IMR-90 (cell line): ENCODE results near the gene ASTN2. TPM values are rescaled to one million over a fixed set of nuclear protein-coding genes. Genes with fewer than 3 reads are reported as not detected.

ENCODE experiments used
- ATAC-seq: fragments of 200-7000 bp; cut with Tn5 transposase; 2 replicates; pipeline ENCODE4 v1.9.1; 2020; ENCODE audit warnings: low read depth, mild to moderate bottlenecking, moderate library complexity
- BruUV-seq: library from RNA; stranded (reverse); fragments of 400-500 nt; replicated peaks from 2 replicates; lab custom pipeline; 2021; lab: Mats Ljungman, UMichigan
- CTCF ChIA-PET: fragments of 300-600 bp; formaldehyde crosslinking; extraction: SDS; loops from one replicate; lab custom pipeline; 2021; ENCODE audit warnings: antibody characterized with exemption; lab: Yijun Ruan, JAX
- POLR2A ChIA-PET: fragments of 300-600 bp; sonication (Branson Sonifier 250); formaldehyde crosslinking; loops from one replicate; lab custom pipeline; 2022; ENCODE audit warnings: antibody characterized with exemption; ENCODE audit not compliant: unreplicated experiment; lab: Charles Lee
- DNase-seq: peaks from one replicate; pipeline ENCODE4 v3.0.0; 2013
- H2AFZ ChIP-seq: replicated peaks from 2 replicates; pipeline ENCODE3; 2013; ENCODE audit warnings: low read length, mild to moderate bottlenecking; ENCODE audit not compliant: poor library complexity
- H2AK5ac ChIP-seq: 2 replicates; pipeline ENCODE4 v1.6.1; 2013; ENCODE audit warnings: low read depth, low read length, inconsistent platforms
- H2AK9ac ChIP-seq: replicated peaks from 2 replicates; pipeline ENCODE3; 2013; ENCODE audit warnings: mild to moderate bottlenecking, low read depth, low read length, moderate library complexity; ENCODE audit not compliant: poor library complexity
- H2BK120ac ChIP-seq: 2 replicates; pipeline ENCODE4 v1.6.1; 2013; ENCODE audit warnings: low read depth, low read length, inconsistent platforms
- H2BK15ac ChIP-seq: 3 replicates; pipeline ENCODE4 v1.6.1; 2013; ENCODE audit warnings: low read depth, low read length, inconsistent platforms
- H2BK20ac ChIP-seq: 2 replicates; pipeline ENCODE4 v1.6.1; 2013; ENCODE audit warnings: low read depth, mild to moderate bottlenecking, inconsistent platforms, low read length, moderate library complexity
- H2BK5ac ChIP-seq: 2 replicates; pipeline ENCODE4 v1.6.1; 2013; ENCODE audit warnings: mild to moderate bottlenecking, low read depth, low read length, inconsistent platforms; ENCODE audit not compliant: poor library complexity, severe bottlenecking
- H3K14ac ChIP-seq: replicated peaks from 2 replicates; pipeline ENCODE4 v1.6.1; 2013; ENCODE audit warnings: low read depth, low read length, inconsistent platforms
- H3K18ac ChIP-seq: 2 replicates; pipeline ENCODE4 v1.6.1; 2013; ENCODE audit warnings: low read depth, low read length, control low read depth
- H3K23ac ChIP-seq: 2 replicates; pipeline ENCODE4 v1.6.1; 2013; ENCODE audit warnings: low read depth, low read length, inconsistent platforms
- H3K27ac ChIP-seq: 2 replicates; pipeline ENCODE4 v1.5.1; 2013; ENCODE audit warnings: mild to moderate bottlenecking, control low read depth, low read length; ENCODE audit not compliant: insufficient read depth
- H3K27me3 ChIP-seq: 2 replicates; pipeline ENCODE4 v1.6.1; 2013; ENCODE audit warnings: low read length; ENCODE audit not compliant: control insufficient read depth, insufficient read depth
- H3K36me3 ChIP-seq: 2 replicates; pipeline ENCODE4 v1.6.1; 2013; ENCODE audit warnings: low read length, mixed read lengths; ENCODE audit not compliant: control insufficient read depth, insufficient read depth
- H3K4ac ChIP-seq: 2 replicates; pipeline ENCODE4 v1.6.1; 2013; ENCODE audit warnings: low read depth, low read length, inconsistent platforms
- H3K4me1 ChIP-seq: 2 replicates; pipeline ENCODE4 v1.6.1; 2013; ENCODE audit warnings: low read length, mixed read lengths; ENCODE audit not compliant: control insufficient read depth, insufficient read depth
- H3K4me2 ChIP-seq: 2 replicates; pipeline ENCODE4 v1.6.1; 2013; ENCODE audit warnings: low read depth, mild to moderate bottlenecking, control low read depth, low read length, moderate library complexity
- H3K4me3 ChIP-seq: 2 replicates; pipeline ENCODE4 v1.5.1; 2013; ENCODE audit warnings: low read depth, mild to moderate bottlenecking, control low read depth, low read length, moderate library complexity; ENCODE audit not compliant: insufficient read depth
- H3K56ac ChIP-seq: 2 replicates; pipeline ENCODE4 v1.6.1; 2013; ENCODE audit warnings: low read length, inconsistent platforms; ENCODE audit not compliant: insufficient read depth; ENCODE audit errors: extremely low read depth
- H3K79me1 ChIP-seq, 2 experiments: 2 replicates each; pipeline ENCODE4 v1.6.1; 2013; ENCODE audit warnings: low read length in 2 of 2, inconsistent platforms in 1 of 2, low read depth in 1 of 2
- H3K9ac ChIP-seq: 2 replicates; pipeline ENCODE4 v1.6.1; 2013; ENCODE audit warnings: low read depth, low read length, control low read depth
- H3K9me1 ChIP-seq: 2 replicates; pipeline ENCODE4 v1.6.1; 2013; ENCODE audit warnings: low read length, inconsistent platforms; ENCODE audit not compliant: insufficient read depth
- H3K9me3 ChIP-seq: 2 replicates; pipeline ENCODE4 v1.6.1; 2013; ENCODE audit warnings: low read length; ENCODE audit not compliant: control insufficient read depth, insufficient read depth
- H4K20me1 ChIP-seq: 2 replicates; pipeline ENCODE4 v1.6.1; 2013; ENCODE audit warnings: low read length, inconsistent platforms; ENCODE audit not compliant: insufficient read depth
- H4K5ac ChIP-seq: 2 replicates; pipeline ENCODE4 v1.6.1; 2013; ENCODE audit warnings: mild to moderate bottlenecking, low read depth, low read length, control low read depth
- H4K8ac ChIP-seq, 2 experiments: 2 replicates each; pipeline ENCODE4 v1.6.1; 2013; ENCODE audit warnings: low read depth in 2 of 2, low read length in 2 of 2, control low read depth in 1 of 2, inconsistent platforms in 1 of 2
- H4K91ac ChIP-seq: 2 replicates; pipeline ENCODE4 v1.6.1; 2013; ENCODE audit warnings: low read depth, low read length, inconsistent platforms; ENCODE audit not compliant: insufficient read depth
- BHLHE40 ChIP-seq: fragments of 150-350 bp; IDR thresholded peaks from 2 replicates; pipeline ENCODE4 v1.6.1; 2016; ENCODE audit warnings: mild to moderate bottlenecking, low read depth, low read length
- FOS ChIP-seq: fragments of 150-350 bp; IDR thresholded peaks from 2 replicates; pipeline ENCODE4 v1.6.1; 2016; ENCODE audit warnings: low read depth, low read length
- MAFK ChIP-seq: IDR thresholded peaks from 2 replicates; pipeline ENCODE4 v1.6.1; 2012; ENCODE audit warnings: low read depth, low read length, improper control_type of control experiment
- MXI1 ChIP-seq: IDR thresholded peaks from 2 replicates; pipeline ENCODE4 v1.6.1; 2012; ENCODE audit warnings: low read depth, mild to moderate bottlenecking, low read length, moderate library complexity, borderline replicate concordance
- POLR2A ChIP-seq: IDR thresholded peaks from 2 replicates; pipeline ENCODE4 v1.6.1; 2012; ENCODE audit warnings: mild to moderate bottlenecking, low read depth, low read length
- SMC3 ChIP-seq: fragments of 150-350 bp; IDR thresholded peaks from 2 replicates; pipeline ENCODE4 v1.6.1; 2016; ENCODE audit warnings: low read depth, mild to moderate bottlenecking, antibody characterized with exemption, low read length, moderate library complexity
- USF2 ChIP-seq: fragments of 150-350 bp; IDR thresholded peaks from 2 replicates; pipeline ENCODE4 v1.6.1; 2017; ENCODE audit warnings: mild to moderate bottlenecking, antibody characterized with exemption, low read length, low read depth
- WGBS, 2 experiments: methylation state at CpG; one replicate each; pipeline versions ENCODE4 v1.1.5 to v1.1.7; 2013; ENCODE audit warnings: missing lambda C conversion rate in 2 of 2; ENCODE audit not compliant: insufficient read length in 1 of 2; ENCODE audit errors: extremely low coverage in 2 of 2; 5-methylcytosine and 5-hydroxymethylcytosine counted together
- dilution Hi-C: fragments of 300-500 bp; cut with HindIII; formaldehyde crosslinking; loops from one replicate; pipeline ENCODE4 v1.14.3; 2018; ENCODE audit warnings: low sequenced_read_pairs; ENCODE audit not compliant: unreplicated experiment
- in situ Hi-C: fragments of 300-500 bp; cut with MboI; formaldehyde crosslinking; loops from 3 replicates; pipeline ENCODE4 v1.14.3; 2019; ENCODE audit warnings: low sequenced_read_pairs, inconsistent platforms, mixed read lengths
- intact Hi-C: fragments of 100-400 bp; cut with micrococcal nuclease; formaldehyde crosslinking; loops from 2 replicates; pipeline ENCODE4 v1.10.0; 2022
- polyA plus RNA-seq, 3 experiments: library from polyadenylated mRNA; depleted of rRNA; stranded (reverse); fragments of >200 nt; gene quantifications; 2 replicates each; pipeline ENCODE4 v1.2.3, GENCODE V29; 2012; ENCODE audit warnings: low replicate concordance in 1 of 3
- total RNA-seq: library from RNA; depleted of rRNA; stranded (reverse); fragments of >200 nt; gene quantifications from 2 replicates; pipeline ENCODE4 v1.2.3, GENCODE V29; 2012

Gene ASTN2
- total and polyA plus RNA-seq, 2 of the 4 experiments (the other 2 are of a cell fraction) = 3.8 to 6.8 TPM

DNA sequence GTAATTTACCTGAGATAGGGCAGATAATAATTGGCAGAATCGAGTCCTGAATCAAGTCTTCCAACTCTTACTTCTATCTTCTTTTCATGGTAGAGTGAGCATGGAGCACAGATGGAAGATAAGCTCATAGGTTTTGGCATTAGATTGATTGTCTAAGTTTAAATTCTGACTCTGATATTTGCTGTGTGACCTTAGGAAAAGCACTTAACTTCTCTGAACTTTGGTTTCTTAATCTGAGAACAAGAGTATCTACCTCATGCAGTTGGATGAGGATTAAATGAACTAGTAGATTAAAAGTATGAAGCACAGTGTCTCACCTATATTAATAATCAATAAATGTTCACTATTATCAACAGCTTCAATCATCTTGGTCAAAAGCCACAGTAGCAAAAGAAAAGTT lies 9.4 kb upstream of the ASTN2 start:
- H2BK20ac ChIP-seq = no peak overlapping the region

More for the DNA sequence above, 9.4 kb upstream of the ASTN2 start:
- Histone ChIP-seq H2AK9ac (no peak overlapping the region), H3K4me2 (no peak overlapping the region), H3K14ac (no peak overlapping the region), H3K27ac (no peak overlapping the region), H3K9ac (no peak overlapping the region), H3K23ac (no peak overlapping the region), H4K91ac (no peak overlapping the region), H3K18ac (no peak overlapping the region), H3K27me3 (no peaks in the 10 kb centered on the region), H2AK5ac (no peak overlapping the region), H4K5ac (no peak overlapping the region), H3K79me1 (no peaks in the 10 kb centered on the region), H4K8ac (no peak overlapping the region), H2AFZ (no peak overlapping the region), H2BK15ac (no peak overlapping the region), H3K56ac (no peak overlapping the region), H2BK5ac (no peak overlapping the region), H2BK120ac (no peak overlapping the region), H3K36me3 (no peaks in the 10 kb centered on the region), H4K20me1 (no peaks in the 10 kb centered on the region), H3K9me1 (no peaks in the 10 kb centered on the region), H3K4ac (no peak overlapping the region), H3K4me3 (no peak overlapping the region), H3K9me3 (no peaks in the 10 kb centered on the region), H3K4me1 (no peaks in the 10 kb centered on the region)
- BruUV-seq = no TSS peak
- ChIA-PET POLR2A (no interaction called here), CTCF (no interaction called here)
- intact Hi-C loops (no loop called here), in situ Hi-C loops (no loop called here), dilution Hi-C loops (no loop called here)
- DNase-seq = no peak
- no peak for ATAC-seq
- no CpG with 5 or more reads among the region's 1 CpG for WGBS, 2 experiments
- TF ChIP-seq BHLHE40 (no peak), SMC3 (no peak), POLR2A (no peak), MAFK (no peak), USF2 (no peak), FOS (no peak), MXI1 (no peak)
